HuH-7.5 (cell line): ENCODE results near the gene ZNRF1.
"Not testable (repeated sequence)": the region's sequence is repeated elsewhere in the genome, so short reads cannot be mapped to it uniquely, and the experiment has no call there.

Experiments
- DNase-seq: peaks from one replicate; pipeline ENCODE4 v3.0.0; 2011; ENCODE audit warnings: low spot score

ZNRF1 gene

GRCh38 chr16:75114946-75115825 lies 116.4 kb downstream of the ZNRF1 start:
- no peak for DNase-seq

- DNase-seq: peak; percentile 78
Measured at GRCh38 chr16:75116081-75116910, 117.5 kb downstream of the ZNRF1 start, which contains the start of gene LDHD. TSS of gene LDHD (minus strand) at chr16:75116780. CDS start at chr16:75116720, 60 bp downstream.

GRCh38 chr16:75116911-75117245 lies 118.1 kb downstream of the ZNRF1 start:
- no peak for DNase-seq

- no peak for DNase-seq
Measured at GRCh38 chr16:75118943-75119539, 120.2 kb downstream of the ZNRF1 start.

GRCh38 chr16:75120253-75120652 lies 121.4 kb downstream of the ZNRF1 start:
- DNase-seq: no peak

GRCh38 chr16:75121949-75122568 lies 123.2 kb downstream of the ZNRF1 start:
- DNase-seq: no peak

- no peak for DNase-seq
Measured at GRCh38 chr16:75122609-75123008, 123.8 kb downstream of the ZNRF1 start.

- DNase-seq: no peak
Measured at GRCh38 chr16:75127713-75128415, 129.0 kb downstream of the ZNRF1 start.

- not testable (repeated sequence) for DNase-seq
Measured at GRCh38 chr16:75129421-75130149, 130.8 kb downstream of the ZNRF1 start.

GRCh38 chr16:75130150-75130771 lies 131.4 kb downstream of the ZNRF1 start:
- DNase-seq: no peak

- no peak for DNase-seq
Measured at GRCh38 chr16:75131081-75131480, 132.3 kb downstream of the ZNRF1 start.

GRCh38 chr16:75138233-75138632 lies 139.4 kb downstream of the ZNRF1 start:
- no peak for DNase-seq

- DNase-seq: no peak
Measured at GRCh38 chr16:75138636-75139035, 139.8 kb downstream of the ZNRF1 start.

- no peak for DNase-seq
Measured at GRCh38 chr16:75139498-75139897, 140.7 kb downstream of the ZNRF1 start.

GRCh38 chr16:75143941-75144340 lies 145.1 kb downstream of the ZNRF1 start:
- DNase-seq: no peak

- no peak for DNase-seq
Measured at GRCh38 chr16:75147968-75148310, 149.1 kb downstream of the ZNRF1 start.

GRCh38 chr16:75148311-75149195 lies 149.7 kb downstream of the ZNRF1 start, which contains the start of gene ZFP1:
TSS of gene ZFP1 (plus strand) at chr16:75148524. CDS start at chr16:75152952, 4,428 bp downstream.
- DNase-seq: peak; percentile 91

- DNase-seq: no peak
Measured at GRCh38 chr16:75151798-75152197, 153.0 kb downstream of the ZNRF1 start.

GRCh38 chr16:75152635-75153034 lies 153.8 kb downstream of the ZNRF1 start:
- no peak for DNase-seq
